ENCODE measurements around the gene ITPR1. TPM values are rescaled to one million over a fixed set of nuclear protein-coding genes. Genes with fewer than 3 reads are reported as not detected.
A peak's percentile ranks its signal among the peaks of the same experiment; 100 is the strongest.

Gene ITPR1
- total RNA-seq, 1 donor from 2014 or later, result 59.7 TPM

GRCh38 chr3:4645468-4645867, 152.3 kb downstream of the ITPR1 start:
- no peak for DNase-seq

- DNase-seq, result no peak
Measured at GRCh38 chr3:4647411-4647810, 154.3 kb downstream of the ITPR1 start.

GRCh38 chr3:4655145-4656045, 162.2 kb downstream of the ITPR1 start:
- no peak for DNase-seq

- peak; percentile 89 for DNase-seq
Measured at GRCh38 chr3:4656059-4656458, 162.9 kb downstream of the ITPR1 start.

GRCh38 chr3:4656626-4657328, 163.6 kb downstream of the ITPR1 start:
- DNase-seq, result peak; percentile 41

- no peak for DNase-seq
Measured at GRCh38 chr3:4660936-4661335, 167.8 kb downstream of the ITPR1 start.

GRCh38 chr3:4664412-4664811, 171.3 kb downstream of the ITPR1 start:
- peak; percentile 33 for DNase-seq

GRCh38 chr3:4665197-4665596, 172.0 kb downstream of the ITPR1 start:
- DNase-seq, result no peak

- DNase-seq, result no peak
Measured at GRCh38 chr3:4666071-4666470, 172.9 kb downstream of the ITPR1 start.

- DNase-seq, result peak; percentile 21
Measured at GRCh38 chr3:4670352-4670751, 177.2 kb downstream of the ITPR1 start.

GRCh38 chr3:4672725-4673275, 179.7 kb downstream of the ITPR1 start:
- DNase-seq, result no peak

GRCh38 chr3:4674216-4674615, 181.1 kb downstream of the ITPR1 start:
- DNase-seq, result no peak

GRCh38 chr3:4675704-4676103, 182.6 kb downstream of the ITPR1 start:
- DNase-seq, result no peak

- DNase-seq, result no peak
Measured at GRCh38 chr3:4678320-4678719, 185.2 kb downstream of the ITPR1 start.

GRCh38 chr3:4680227-4680691, 187.1 kb downstream of the ITPR1 start:
- no peak for DNase-seq

GRCh38 chr3:4680871-4681300, 187.7 kb downstream of the ITPR1 start:
- no peak for DNase-seq

GRCh38 chr3:4681301-4681700, 188.2 kb downstream of the ITPR1 start:
- DNase-seq, result no peak

- DNase-seq, result no peak
Measured at GRCh38 chr3:4684117-4684516, 191.0 kb downstream of the ITPR1 start.

- DNase-seq, result no peak
Measured at GRCh38 chr3:4684976-4685375, 191.8 kb downstream of the ITPR1 start.

- no peak for DNase-seq
Measured at GRCh38 chr3:4685673-4686345, 192.7 kb downstream of the ITPR1 start.

GRCh38 chr3:4686619-4687018, 193.5 kb downstream of the ITPR1 start:
- DNase-seq, result no peak

GRCh38 chr3:4687167-4687566, 194.0 kb downstream of the ITPR1 start:
- DNase-seq, result no peak

GRCh38 chr3:4687596-4687995, 194.4 kb downstream of the ITPR1 start:
- DNase-seq, result no peak

All from dermis blood vessel endothelial cell (primary cell).